ENCODE data around the gene ANO10. TPM values are rescaled to one million over a fixed set of nuclear protein-coding genes. Genes with fewer than 3 reads are reported as not detected.

The ANO10 gene
- total RNA-seq, 1 donor, result 54.0 TPM

- no peak overlapping the region for H3K4me3 ChIP-seq (ENCODE audit: low read depth, low read length)
- peak; percentile 13 for DNase-seq (ENCODE audit: low read depth)
- no peak for TF ChIP-seq CTCF (IDR thresholded peaks at IDR 0.05; ENCODE audit: insufficient read depth, low read depth, low read length)
These were observed 211.2 kb downstream of the ANO10 start for GRCh38 chr3:43410592-43410991.

DNA sequence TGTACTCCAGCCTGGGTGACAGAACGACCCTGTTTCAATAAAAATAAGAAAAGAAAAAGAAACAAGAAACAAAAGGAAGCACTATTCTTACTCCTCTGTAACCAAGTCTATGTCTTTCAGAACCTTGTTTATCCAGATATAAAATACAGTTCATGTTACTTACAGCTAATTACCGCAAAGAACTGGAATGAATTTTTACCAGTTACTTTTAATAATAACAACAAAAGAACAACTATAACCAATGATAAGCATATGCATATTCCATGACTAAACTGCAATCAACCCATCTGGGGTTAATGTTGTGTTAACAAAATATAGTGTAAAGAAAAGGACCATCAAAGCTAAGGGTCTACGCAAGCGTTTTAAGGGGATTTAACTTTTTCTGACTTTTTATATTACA is 212.3 kb downstream of the ANO10 start:
- H3K4me3 ChIP-seq (ENCODE audit: low read depth, low read length), result no peak overlapping the region
- no peak for TF ChIP-seq CTCF (IDR thresholded peaks at IDR 0.05; ENCODE audit: insufficient read depth, low read depth, low read length)
- no peak for DNase-seq (ENCODE audit: low read depth)

- no peak for TF ChIP-seq CTCF (IDR thresholded peaks at IDR 0.05; ENCODE audit: insufficient read depth, low read depth, low read length)
- no peak for DNase-seq (ENCODE audit: low read depth)
- no peak overlapping the region for H3K4me3 ChIP-seq (ENCODE audit: low read depth, low read length)
These were observed 215.2 kb downstream of the ANO10 start for GRCh38 chr3:43406643-43407023.

DNA sequence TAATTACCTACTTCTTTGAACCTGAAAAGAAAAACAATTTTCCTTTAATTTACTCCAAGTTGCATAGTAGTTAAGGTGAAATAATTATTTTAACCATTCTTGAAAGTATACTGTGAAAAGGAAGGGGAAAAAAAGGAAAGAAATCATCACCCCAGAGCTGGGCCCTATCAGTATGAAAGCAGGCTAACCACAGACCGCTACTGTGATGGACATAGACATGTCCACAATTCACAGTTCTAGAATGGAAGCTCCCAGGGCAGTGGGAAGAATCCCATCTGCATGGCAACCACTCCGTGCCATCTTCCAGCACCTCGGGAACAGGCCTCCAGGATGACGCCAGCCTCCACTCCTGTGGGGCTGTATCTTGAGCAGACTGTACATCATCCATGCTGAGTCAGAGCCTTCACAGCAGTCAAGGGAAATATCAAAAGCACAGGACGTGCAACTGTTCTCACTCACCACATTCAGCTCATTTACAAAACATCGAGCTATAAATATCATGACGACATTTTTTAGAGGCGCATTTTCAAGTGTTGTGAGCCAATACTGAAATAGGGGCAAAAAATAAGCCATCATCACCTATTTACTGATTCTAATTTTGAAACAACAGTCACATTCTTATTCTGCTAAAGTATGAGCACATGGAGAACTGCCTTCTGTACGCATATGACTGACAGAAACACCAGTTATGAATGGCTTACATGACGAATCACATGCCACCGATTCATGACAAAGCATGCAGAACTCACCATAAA is 215.7 kb downstream of the ANO10 start:
- no peak for TF ChIP-seq CTCF (IDR thresholded peaks at IDR 0.05; ENCODE audit: insufficient read depth, low read depth, low read length)
- peak; percentile 52 for DNase-seq (ENCODE audit: low read depth)
- no peak overlapping the region for H3K4me3 ChIP-seq (ENCODE audit: low read depth, low read length)

- no peak for DNase-seq (ENCODE audit: low read depth)
- no peak overlapping the region for H3K4me3 ChIP-seq (ENCODE audit: low read depth, low read length)
- no peak for TF ChIP-seq CTCF (IDR thresholded peaks at IDR 0.05; ENCODE audit: insufficient read depth, low read depth, low read length)
These were observed 220.8 kb downstream of the ANO10 start for GRCh38 chr3:43400781-43401730.

GRCh38 chr3:43400167-43400566 is 221.6 kb downstream of the ANO10 start:
- TF ChIP-seq CTCF (IDR thresholded peaks at IDR 0.05; ENCODE audit: insufficient read depth, low read depth, low read length), result no peak
- DNase-seq (ENCODE audit: low read depth), result no peak
- no peak overlapping the region for H3K4me3 ChIP-seq (ENCODE audit: low read depth, low read length)
